H1 (cell line): Measurements from ENCODE around the gene OR10H1. TPM values are rescaled to one million over a fixed set of nuclear protein-coding genes. Genes with fewer than 3 reads are reported as not detected.
"Not testable (repeated sequence)": the region's sequence is repeated elsewhere in the genome, so short reads cannot be mapped to it uniquely, and the experiment has no call there.

Experiments used
- CTCF ChIA-PET: fragments of 300-600 bp; sonication (Branson Sonifier 250); formaldehyde crosslinking; loops from one replicate; lab custom pipeline; 2021; ENCODE audit not compliant: partially characterized antibody; lab: Charles Lee
- POLR2A ChIA-PET: fragments of 300-600 bp; sonication (Branson Sonifier 250); formaldehyde crosslinking; loops from one replicate; lab custom pipeline; 2021; ENCODE audit warnings: inconsistent platforms; ENCODE audit not compliant: partially characterized antibody; lab: Charles Lee
- DNase-seq, 2 experiments: peaks; one replicate each; pipeline versions ENCODE4 v3.0.0 to v3.0.0-alpha.2; 2010 to 2022; ENCODE audit warnings: low spot score in 2 of 2, low read depth in 1 of 2, mixed read lengths in 1 of 2
- FAIRE-seq: peaks from 2 replicates; lab custom pipeline; 2011; peaks lifted over from hg19 to GRCh38; lab: Jason Lieb, UNC
- H2AFZ ChIP-seq: 2 replicates; pipeline ENCODE4 v1.8.1; 2012; ENCODE audit warnings: low read length, inconsistent platforms
- H2AK5ac ChIP-seq: 2 replicates; pipeline ENCODE4 v1.6.1; 2013; ENCODE audit warnings: low read depth, low read length
- H2BK120ac ChIP-seq: replicated peaks from 2 replicates; pipeline ENCODE3; 2013; ENCODE audit warnings: low read depth, low read length, inconsistent platforms
- H2BK12ac ChIP-seq: 2 replicates; pipeline ENCODE4 v1.6.1; 2013; ENCODE audit warnings: low read depth, low read length
- H2BK15ac ChIP-seq: 2 replicates; pipeline ENCODE4 v1.6.1; 2013; ENCODE audit warnings: low read length
- H2BK20ac ChIP-seq: 2 replicates; pipeline ENCODE4 v1.6.1; 2013; ENCODE audit warnings: low read length
- H2BK5ac ChIP-seq: 2 replicates; pipeline ENCODE4 v1.6.1; 2013; ENCODE audit warnings: low read depth, low read length
- H3K14ac ChIP-seq: 2 replicates; pipeline ENCODE4 v1.6.1; 2013; ENCODE audit warnings: inconsistent platforms; ENCODE audit not compliant: insufficient read length
- H3K18ac ChIP-seq: 2 replicates; pipeline ENCODE4 v1.6.1; 2013; ENCODE audit warnings: low read length; ENCODE audit errors: extremely low read depth
- H3K23ac ChIP-seq: 2 replicates; pipeline ENCODE4 v1.6.1; 2013; ENCODE audit warnings: inconsistent platforms; ENCODE audit not compliant: insufficient read length
- H3K23me2 ChIP-seq: 2 replicates; pipeline ENCODE4 v1.6.1; 2013; ENCODE audit warnings: low read depth, low read length
- H3K27ac ChIP-seq: 2 replicates; pipeline ENCODE4 v1.6.1; 2011; ENCODE audit warnings: low read depth, low read length, inconsistent platforms
- H3K27me3 ChIP-seq, 4 experiments: replicated peaks in 1 of 4; 1 replicate in 1 of 4; 2 replicates in 3 of 4; pipeline versions ENCODE4 v1.6.1 to v1.8.1; 2011 to 2013; ENCODE audit warnings: low read length in 3 of 4, mild to moderate bottlenecking in 3 of 4, inconsistent platforms in 2 of 4, mixed read lengths in 2 of 4, moderate library complexity in 1 of 4; ENCODE audit not compliant: control insufficient read depth in 3 of 4, insufficient read depth in 3 of 4; ENCODE audit errors: extremely low read depth in 1 of 4
- H3K36me3 ChIP-seq, 4 experiments: 2 replicates each; pipeline versions ENCODE4 v1.6.1 to v1.8.1; 2011 to 2013; ENCODE audit warnings: mild to moderate bottlenecking in 4 of 4, low read length in 3 of 4, moderate library complexity in 2 of 4, control low read depth in 1 of 4, inconsistent platforms in 1 of 4; ENCODE audit not compliant: insufficient read depth in 4 of 4, control insufficient read depth in 2 of 4
- H3K4ac ChIP-seq: replicated peaks from 2 replicates; pipeline ENCODE3; 2013; ENCODE audit warnings: low read length, low read depth, mixed read lengths, inconsistent platforms; ENCODE audit not compliant: insufficient read length
- H3K4me1 ChIP-seq, 4 experiments: replicated peaks in 1 of 4; 1 replicate in 1 of 4; 2 replicates in 3 of 4; pipeline versions ENCODE4 v1.6.1 to v1.8.1; 2011 to 2013; ENCODE audit warnings: low read length in 3 of 4, inconsistent platforms in 2 of 4, mixed read lengths in 1 of 4; ENCODE audit not compliant: insufficient read depth in 4 of 4, control insufficient read depth in 3 of 4
- H3K4me2 ChIP-seq, 2 experiments: 2 replicates each; pipeline versions ENCODE4 v1.6.1 to v1.8.1; 2011 to 2013; ENCODE audit warnings: low read depth in 2 of 2, low read length in 2 of 2, control low read depth in 1 of 2, inconsistent platforms in 1 of 2, mild to moderate bottlenecking in 1 of 2; ENCODE audit not compliant: insufficient read depth in 1 of 2
- H3K4me3 ChIP-seq, 4 experiments: fragments of 200-600, 300-600 bp in 1 of 4; sonication (generic), shearing (Covaris generic), sonication (Bioruptor Twin) in 1 of 4; 2 replicates each; pipeline versions ENCODE4 v1.5.1 to v1.8.1; 2011 to 2016; ENCODE audit warnings: low read length in 4 of 4, low read depth in 3 of 4, control low read depth in 2 of 4, inconsistent platforms in 2 of 4, mild to moderate bottlenecking in 2 of 4, mixed read lengths in 1 of 4, moderate library complexity in 1 of 4; ENCODE audit not compliant: insufficient read depth in 2 of 4; ENCODE audit errors: extremely low read depth in 1 of 4
- H3K56ac ChIP-seq: replicated peaks from 2 replicates; pipeline ENCODE3; 2013; ENCODE audit warnings: low read depth, mild to moderate bottlenecking, mixed read lengths, low read length, inconsistent platforms; ENCODE audit not compliant: insufficient read length
- H3K79me1 ChIP-seq: 2 replicates; pipeline ENCODE4 v1.6.1; 2013; ENCODE audit warnings: low read depth, low read length, control low read depth
- H3K79me2 ChIP-seq, 2 experiments: 2 replicates each; pipeline versions ENCODE4 v1.6.1 to v1.8.1; 2012 to 2013; ENCODE audit warnings: low read length in 2 of 2, mild to moderate bottlenecking in 2 of 2, inconsistent platforms in 1 of 2; ENCODE audit not compliant: insufficient read depth in 2 of 2, control insufficient read depth in 1 of 2
- H3K9ac ChIP-seq, 4 experiments: replicated peaks in 1 of 4; 1 replicate in 1 of 4; 2 replicates in 3 of 4; pipeline versions ENCODE4 v1.6.1 to v1.8.1; 2011 to 2013; ENCODE audit warnings: low read depth in 3 of 4, low read length in 3 of 4, control low read depth in 2 of 4, mild to moderate bottlenecking in 2 of 4, moderate library complexity in 2 of 4, inconsistent platforms in 1 of 4; ENCODE audit errors: extremely low read depth in 1 of 4
- H3K9me3 ChIP-seq, 2 experiments: 2 replicates each; pipeline versions ENCODE4 v1.6.1 to v1.8.1; 2012 to 2013; ENCODE audit warnings: mild to moderate bottlenecking in 2 of 2, moderate library complexity in 2 of 2, control low read depth in 1 of 2, inconsistent platforms in 1 of 2, low read depth in 1 of 2, low read length in 1 of 2, mixed read lengths in 1 of 2; ENCODE audit not compliant: insufficient read depth in 2 of 2
- H4K20me1 ChIP-seq, 2 experiments: replicated peaks in 1 of 2; 2 replicates each; pipeline versions ENCODE3 to v1.8.1; 2011 to 2013; ENCODE audit warnings: inconsistent platforms in 2 of 2, low read length in 2 of 2, mild to moderate bottlenecking in 1 of 2; ENCODE audit not compliant: insufficient read depth in 2 of 2, control insufficient read depth in 1 of 2
- H4K5ac ChIP-seq: 2 replicates; pipeline ENCODE4 v1.6.1; 2013; ENCODE audit warnings: low read length, low read depth, mixed read lengths, inconsistent platforms; ENCODE audit not compliant: insufficient read length
- H4K8ac ChIP-seq: 2 replicates; pipeline ENCODE4 v1.8.0; 2013; ENCODE audit warnings: mild to moderate bottlenecking, moderate library complexity, low read length, inconsistent platforms; ENCODE audit not compliant: insufficient read depth; ENCODE audit errors: extremely low read depth
- H4K91ac ChIP-seq: replicated peaks from 2 replicates; pipeline ENCODE3; 2013; ENCODE audit warnings: low read length, mixed read lengths, inconsistent platforms; ENCODE audit not compliant: insufficient read length
- WGBS, 2 experiments: shearing (Covaris generic) in 1 of 2; methylation state at CpG; one replicate each; pipeline versions ENCODE4 v1.1.6 to v1.1.7; 2013 to 2015; ENCODE audit warnings: low lambda C conversion rate in 2 of 2, mixed read lengths in 2 of 2, inconsistent platforms in 1 of 2, low coverage in 1 of 2, missing lambda C conversion rate in 1 of 2; ENCODE audit not compliant: insufficient replicate concordance in 2 of 2, insufficient coverage in 1 of 2, insufficient read length in 1 of 2; ENCODE audit errors: extremely low coverage in 1 of 2, missing lambda C conversion rate in 1 of 2; 5-methylcytosine and 5-hydroxymethylcytosine counted together
- polyA plus RNA-seq, 7 experiments: library from polyadenylated mRNA; depleted of rRNA in 3 of 7; stranded (reverse) in 5 of 7; unstranded in 2 of 7; fragments of >200 nt in 5 of 7; fragments of 200-250 nt in 2 of 7; gene quantifications; 1 replicate in 5 of 7; 2 replicates in 1 of 7; 4 replicates in 1 of 7; pipeline versions ENCODE4 v1.2.1 to v1.2.3, GENCODE V29; 2011 to 2013; ENCODE audit warnings: missing spikeins in 2 of 7, mixed read lengths in 2 of 7
- total RNA-seq: library from RNA; stranded (reverse); fragmentation: NEBNext Ultra II Directional; extraction: Animal tissue kit (Norgen Biotek cat#: 25700); gene quantifications from 2 replicates; pipeline ENCODE4 v1.2.1, GENCODE V29; 2021

Gene OR10H1
- total and polyA plus RNA-seq, 2 of the 8 experiments (the other 6 are each of a cell fraction or from before 2014, with no cell fraction given) = not detected

DNA sequence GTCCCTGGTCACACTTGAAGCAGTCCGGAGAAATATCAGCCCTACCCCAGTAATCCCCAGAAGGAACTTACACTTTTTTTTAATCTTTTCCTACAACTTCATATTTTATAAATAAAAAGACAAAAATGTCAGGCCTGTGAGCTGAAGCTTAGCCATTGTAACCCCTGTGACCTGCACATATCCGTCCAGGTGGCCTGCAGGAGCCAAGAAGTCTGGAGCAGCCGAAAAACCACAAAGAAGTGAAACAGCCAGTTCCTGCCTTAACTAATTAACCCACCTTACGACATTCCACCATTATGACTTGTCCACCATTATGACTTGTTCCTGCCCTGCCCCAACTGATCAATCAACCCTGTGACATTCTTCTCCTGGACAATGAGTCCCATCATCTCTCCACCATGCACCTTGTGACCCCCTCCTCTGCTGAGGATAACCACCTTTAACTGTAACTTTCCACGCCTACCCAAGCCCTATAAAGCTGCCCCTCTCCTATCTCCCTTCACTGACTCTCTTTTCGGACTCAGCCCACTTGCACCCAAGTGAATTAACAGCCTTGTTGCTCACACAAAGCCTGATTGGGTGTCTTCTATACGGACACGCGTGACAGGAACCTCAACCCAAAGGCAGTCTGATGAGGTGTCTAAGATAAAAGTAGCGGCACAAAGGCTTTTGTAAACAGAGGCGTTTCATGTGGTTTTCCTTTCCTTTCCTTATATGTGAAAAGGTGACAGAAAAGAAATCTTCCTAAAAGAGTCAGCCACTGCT lies 20.3 kb upstream of the OR10H1 start:
- H3K56ac ChIP-seq, H4K8ac ChIP-seq, H3K23ac ChIP-seq, H3K18ac ChIP-seq, H2BK20ac ChIP-seq, H2AK5ac ChIP-seq, H3K4ac ChIP-seq, H2BK120ac ChIP-seq, H2BK15ac ChIP-seq, H4K91ac ChIP-seq, H3K79me2 ChIP-seq, H3K14ac ChIP-seq, CTCF ChIA-PET, H3K79me1 ChIP-seq, H4K5ac ChIP-seq, POLR2A ChIA-PET, H3K4me2 ChIP-seq, H3K4me1 ChIP-seq, H3K27ac ChIP-seq, H4K20me1 ChIP-seq, H3K27me3 ChIP-seq, H2BK12ac ChIP-seq, H2BK5ac ChIP-seq, H3K9ac ChIP-seq, FAIRE-seq, H3K4me3 ChIP-seq, H3K23me2 ChIP-seq, H2AFZ ChIP-seq, DNase-seq, H3K36me3 ChIP-seq: not testable (repeated sequence)
- H3K9me3 ChIP-seq = peaks cover 61 to 86% of the 10 kb centered on the region in 2 experiments
- WGBS, 2 experiments = 81% methylated on average over 11 of the region's 11 CpGs; no CpG with 5 or more reads in 1 of the 2 experiments

DNA sequence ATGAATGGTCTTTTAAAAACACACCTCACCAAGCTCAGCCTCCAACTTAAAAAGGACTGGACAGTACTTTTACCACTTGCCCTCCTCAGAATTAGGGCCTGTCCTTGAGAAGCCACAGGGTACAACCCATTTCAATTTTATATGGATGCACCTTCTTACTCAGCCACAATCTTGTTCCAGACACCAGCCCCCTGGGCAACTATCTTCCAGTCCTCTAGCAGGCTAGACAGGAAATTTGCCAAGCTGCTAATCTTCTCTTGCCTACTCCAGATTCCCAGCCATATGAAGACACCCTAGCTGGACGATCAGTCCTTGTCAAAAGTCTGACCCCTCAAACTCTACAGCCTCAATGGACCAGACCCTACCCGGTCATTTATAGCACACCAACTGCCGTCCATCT lies 18.8 kb upstream of the OR10H1 start:
- H3K36me3 ChIP-seq, H3K4me2 ChIP-seq, DNase-seq, H2BK12ac ChIP-seq, H4K91ac ChIP-seq, H2BK120ac ChIP-seq, H3K4me3 ChIP-seq, H3K56ac ChIP-seq, H3K14ac ChIP-seq, H3K27ac ChIP-seq, H4K5ac ChIP-seq, H3K27me3 ChIP-seq, H3K4me1 ChIP-seq, H4K20me1 ChIP-seq, H3K23me2 ChIP-seq, H2AFZ ChIP-seq, H3K9ac ChIP-seq, CTCF ChIA-PET, H2BK20ac ChIP-seq, H4K8ac ChIP-seq, POLR2A ChIA-PET, H3K18ac ChIP-seq, FAIRE-seq, H2BK5ac ChIP-seq, H3K23ac ChIP-seq, H2AK5ac ChIP-seq, H3K4ac ChIP-seq, H3K79me1 ChIP-seq, H2BK15ac ChIP-seq, H3K79me2 ChIP-seq: not testable (repeated sequence)
- peaks cover 69 to 87% of the 10 kb centered on the region in 2 experiments for H3K9me3 ChIP-seq
- 78% methylated on average over 3 of the region's 3 CpGs; no CpG with 5 or more reads in 1 of the 2 experiments for WGBS, 2 experiments
